GM23338 (cell line): ENCODE results near the gene S100A14. TPM values are rescaled to one million over a fixed set of nuclear protein-coding genes. Genes with fewer than 3 reads are reported as not detected.

Experiments
- ATAC-seq: fragments of 200-7000 bp; cut with Tn5 transposase; 3 replicates; pipeline ENCODE4 v1.9.1; 2020
- DNase-seq: peaks from one replicate; pipeline ENCODE4 v3.0.0-alpha.2; 2015; ENCODE audit warnings: low spot score
- H2AFZ ChIP-seq: fragments of 200-600 bp; sonication (generic); 2 replicates; pipeline ENCODE4 v1.8.0; 2016; ENCODE audit warnings: antibody characterized with exemption, mild to moderate bottlenecking, moderate library complexity
- H3F3A ChIP-seq: fragments of 200-600 bp; sonication (generic); replicated peaks from 2 replicates; pipeline ENCODE4 v1.8.0; 2017; ENCODE audit warnings: antibody characterized with exemption, mixed run types, low read depth
- H3K27ac ChIP-seq: fragments of 200-600 bp; sonication (generic); 2 replicates; pipeline ENCODE4 v1.6.1; 2016; ENCODE audit warnings: low read depth
- H3K27me3 ChIP-seq: fragments of 200-600 bp; sonication (generic); 2 replicates; pipeline ENCODE4 v1.8.0; 2016; ENCODE audit warnings: mild to moderate bottlenecking, mixed run types, moderate library complexity; ENCODE audit not compliant: insufficient read depth
- H3K36me3 ChIP-seq: fragments of 200-600 bp; sonication (generic); 2 replicates; pipeline ENCODE4 v1.8.0; 2016; ENCODE audit warnings: mild to moderate bottlenecking; ENCODE audit not compliant: insufficient read depth
- H3K4me1 ChIP-seq: fragments of 200-600 bp; sonication (generic); 2 replicates; pipeline ENCODE4 v1.8.0; 2016; ENCODE audit warnings: mild to moderate bottlenecking, moderate library complexity; ENCODE audit not compliant: insufficient read depth
- H3K4me2 ChIP-seq: fragments of 200-600 bp; sonication (generic); 2 replicates; pipeline ENCODE4 v1.7.1; 2017; ENCODE audit warnings: mixed run types
- H3K4me3 ChIP-seq: fragments of 200-600 bp; sonication (generic); 2 replicates; pipeline ENCODE4 v1.6.1; 2016; ENCODE audit warnings: mixed run types
- H3K79me2 ChIP-seq: fragments of 200-600 bp; sonication (generic); replicated peaks from 2 replicates; pipeline ENCODE4 v1.8.0; 2017; ENCODE audit warnings: mild to moderate bottlenecking; ENCODE audit not compliant: insufficient read depth
- H3K9me2 ChIP-seq: fragments of 200-600 bp; sonication (generic); 2 replicates; pipeline ENCODE4 v1.8.0; 2017; ENCODE audit not compliant: insufficient read depth
- H4K20me1 ChIP-seq: fragments of 200-600 bp; sonication (generic); replicated peaks from 2 replicates; pipeline ENCODE4 v1.8.0; 2017; ENCODE audit warnings: mild to moderate bottlenecking; ENCODE audit not compliant: insufficient read depth
- H3K27ac Mint-ChIP-seq: 2 replicates; pipeline ENCODE4 v1.8.0; 2020; ENCODE audit warnings: inconsistent platforms, mild to moderate bottlenecking, moderate library complexity, mixed read lengths
- H3K27me3 Mint-ChIP-seq: 3 replicates; pipeline ENCODE4 v1.8.0; 2022; ENCODE audit warnings: low read depth, mild to moderate bottlenecking, moderate library complexity, mixed read lengths, inconsistent platforms; ENCODE audit not compliant: insufficient read depth, poor library complexity
- H3K36me3 Mint-ChIP-seq: 3 replicates; pipeline ENCODE4 v1.8.0; 2021; ENCODE audit warnings: low read depth, mild to moderate bottlenecking, inconsistent platforms, moderate library complexity, mixed read lengths
- H3K4me1 Mint-ChIP-seq: 3 replicates; pipeline ENCODE4 v1.8.0; 2020; ENCODE audit warnings: mild to moderate bottlenecking, inconsistent platforms, mixed read lengths
- H3K4me3 Mint-ChIP-seq: 3 replicates; pipeline ENCODE4 v1.8.0; 2021; ENCODE audit warnings: moderate library complexity, mild to moderate bottlenecking, inconsistent platforms, mixed read lengths
- H3K9me3 Mint-ChIP-seq: 3 replicates; pipeline ENCODE4 v1.8.0; 2020; ENCODE audit warnings: moderate library complexity, mild to moderate bottlenecking, inconsistent platforms, mixed read lengths
- EZH2phosphoT487 ChIP-seq: fragments of 200-600 bp; sonication (generic); IDR thresholded peaks from one replicate; pipeline ENCODE4 v1.8.1; 2018; ENCODE audit warnings: antibody characterized with exemption; ENCODE audit not compliant: unreplicated experiment
- JUNB ChIP-seq: IDR thresholded peaks from one replicate; pipeline ENCODE4 v1.6.1; 2016; ENCODE audit warnings: antibody characterized with exemption; ENCODE audit not compliant: unreplicated experiment
- NANOG ChIP-seq: IDR thresholded peaks from 2 replicates; pipeline ENCODE4 v1.6.1; 2016; ENCODE audit warnings: antibody characterized with exemption, borderline replicate concordance
- STAT1 ChIP-seq: IDR thresholded peaks from one replicate; pipeline ENCODE4 v1.6.1; 2016; ENCODE audit warnings: antibody characterized with exemption; ENCODE audit not compliant: unreplicated experiment
- ZNF331 ChIP-seq: fragments of 250-450 bp; sonication (Bioruptor Pico); IDR thresholded peaks from 2 replicates; pipeline ENCODE4 v1.5.0; 2020; ENCODE audit warnings: low read depth, mild to moderate bottlenecking, moderate library complexity
- polyA plus RNA-seq: library from polyadenylated mRNA; unstranded; fragments of >200 nt; fragmentation: Nextera tagmentation; extraction: Ambion mirVana; gene quantifications from 2 replicates; pipeline ENCODE4 v1.2.1, GENCODE V29; 2016
- total RNA-seq: library from RNA; depleted of rRNA; stranded (reverse); fragments of >200 nt; shearing (Covaris generic); gene quantifications from 2 replicates; pipeline ENCODE4 v1.2.3, GENCODE V29; 2014
- TF ChIP-seq, protein P1 (sequence below): fragments of 250-450 bp; sonication (Bioruptor Pico); IDR thresholded peaks from 2 replicates; pipeline ENCODE4 v1.5.0; 2020; ENCODE audit warnings: mild to moderate bottlenecking, moderate library complexity
- TF ChIP-seq, protein P2 (sequence below): IDR thresholded peaks from 2 replicates; pipeline ENCODE4 v1.6.1; 2016; ENCODE audit warnings: antibody characterized with exemption

Gene S100A14
- total and polyA plus RNA-seq, 2 experiments from 2014 or later, result 0.28 to 0.53 TPM

DNA sequence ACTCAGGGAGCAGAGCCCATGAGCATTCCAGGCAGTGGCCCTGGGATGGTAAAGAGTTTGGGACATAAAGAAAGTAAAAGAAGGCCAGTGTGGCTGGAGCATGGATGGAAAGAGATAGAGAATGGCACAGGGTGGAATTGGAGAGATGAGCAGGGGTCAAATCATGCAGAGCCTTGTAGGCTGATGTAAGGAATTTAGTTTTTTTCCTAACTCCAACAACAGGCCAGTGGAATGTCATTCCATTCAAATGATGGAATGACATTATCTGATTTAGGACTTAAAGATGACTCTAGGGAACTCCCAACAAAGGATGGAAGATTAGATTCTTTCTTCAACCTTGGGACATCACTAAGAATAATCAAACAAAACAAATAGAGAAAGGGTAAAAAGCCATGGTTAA, 37.6 kb downstream of the S100A14 start (continued):
- TF ChIP-seq, protein P1, sequence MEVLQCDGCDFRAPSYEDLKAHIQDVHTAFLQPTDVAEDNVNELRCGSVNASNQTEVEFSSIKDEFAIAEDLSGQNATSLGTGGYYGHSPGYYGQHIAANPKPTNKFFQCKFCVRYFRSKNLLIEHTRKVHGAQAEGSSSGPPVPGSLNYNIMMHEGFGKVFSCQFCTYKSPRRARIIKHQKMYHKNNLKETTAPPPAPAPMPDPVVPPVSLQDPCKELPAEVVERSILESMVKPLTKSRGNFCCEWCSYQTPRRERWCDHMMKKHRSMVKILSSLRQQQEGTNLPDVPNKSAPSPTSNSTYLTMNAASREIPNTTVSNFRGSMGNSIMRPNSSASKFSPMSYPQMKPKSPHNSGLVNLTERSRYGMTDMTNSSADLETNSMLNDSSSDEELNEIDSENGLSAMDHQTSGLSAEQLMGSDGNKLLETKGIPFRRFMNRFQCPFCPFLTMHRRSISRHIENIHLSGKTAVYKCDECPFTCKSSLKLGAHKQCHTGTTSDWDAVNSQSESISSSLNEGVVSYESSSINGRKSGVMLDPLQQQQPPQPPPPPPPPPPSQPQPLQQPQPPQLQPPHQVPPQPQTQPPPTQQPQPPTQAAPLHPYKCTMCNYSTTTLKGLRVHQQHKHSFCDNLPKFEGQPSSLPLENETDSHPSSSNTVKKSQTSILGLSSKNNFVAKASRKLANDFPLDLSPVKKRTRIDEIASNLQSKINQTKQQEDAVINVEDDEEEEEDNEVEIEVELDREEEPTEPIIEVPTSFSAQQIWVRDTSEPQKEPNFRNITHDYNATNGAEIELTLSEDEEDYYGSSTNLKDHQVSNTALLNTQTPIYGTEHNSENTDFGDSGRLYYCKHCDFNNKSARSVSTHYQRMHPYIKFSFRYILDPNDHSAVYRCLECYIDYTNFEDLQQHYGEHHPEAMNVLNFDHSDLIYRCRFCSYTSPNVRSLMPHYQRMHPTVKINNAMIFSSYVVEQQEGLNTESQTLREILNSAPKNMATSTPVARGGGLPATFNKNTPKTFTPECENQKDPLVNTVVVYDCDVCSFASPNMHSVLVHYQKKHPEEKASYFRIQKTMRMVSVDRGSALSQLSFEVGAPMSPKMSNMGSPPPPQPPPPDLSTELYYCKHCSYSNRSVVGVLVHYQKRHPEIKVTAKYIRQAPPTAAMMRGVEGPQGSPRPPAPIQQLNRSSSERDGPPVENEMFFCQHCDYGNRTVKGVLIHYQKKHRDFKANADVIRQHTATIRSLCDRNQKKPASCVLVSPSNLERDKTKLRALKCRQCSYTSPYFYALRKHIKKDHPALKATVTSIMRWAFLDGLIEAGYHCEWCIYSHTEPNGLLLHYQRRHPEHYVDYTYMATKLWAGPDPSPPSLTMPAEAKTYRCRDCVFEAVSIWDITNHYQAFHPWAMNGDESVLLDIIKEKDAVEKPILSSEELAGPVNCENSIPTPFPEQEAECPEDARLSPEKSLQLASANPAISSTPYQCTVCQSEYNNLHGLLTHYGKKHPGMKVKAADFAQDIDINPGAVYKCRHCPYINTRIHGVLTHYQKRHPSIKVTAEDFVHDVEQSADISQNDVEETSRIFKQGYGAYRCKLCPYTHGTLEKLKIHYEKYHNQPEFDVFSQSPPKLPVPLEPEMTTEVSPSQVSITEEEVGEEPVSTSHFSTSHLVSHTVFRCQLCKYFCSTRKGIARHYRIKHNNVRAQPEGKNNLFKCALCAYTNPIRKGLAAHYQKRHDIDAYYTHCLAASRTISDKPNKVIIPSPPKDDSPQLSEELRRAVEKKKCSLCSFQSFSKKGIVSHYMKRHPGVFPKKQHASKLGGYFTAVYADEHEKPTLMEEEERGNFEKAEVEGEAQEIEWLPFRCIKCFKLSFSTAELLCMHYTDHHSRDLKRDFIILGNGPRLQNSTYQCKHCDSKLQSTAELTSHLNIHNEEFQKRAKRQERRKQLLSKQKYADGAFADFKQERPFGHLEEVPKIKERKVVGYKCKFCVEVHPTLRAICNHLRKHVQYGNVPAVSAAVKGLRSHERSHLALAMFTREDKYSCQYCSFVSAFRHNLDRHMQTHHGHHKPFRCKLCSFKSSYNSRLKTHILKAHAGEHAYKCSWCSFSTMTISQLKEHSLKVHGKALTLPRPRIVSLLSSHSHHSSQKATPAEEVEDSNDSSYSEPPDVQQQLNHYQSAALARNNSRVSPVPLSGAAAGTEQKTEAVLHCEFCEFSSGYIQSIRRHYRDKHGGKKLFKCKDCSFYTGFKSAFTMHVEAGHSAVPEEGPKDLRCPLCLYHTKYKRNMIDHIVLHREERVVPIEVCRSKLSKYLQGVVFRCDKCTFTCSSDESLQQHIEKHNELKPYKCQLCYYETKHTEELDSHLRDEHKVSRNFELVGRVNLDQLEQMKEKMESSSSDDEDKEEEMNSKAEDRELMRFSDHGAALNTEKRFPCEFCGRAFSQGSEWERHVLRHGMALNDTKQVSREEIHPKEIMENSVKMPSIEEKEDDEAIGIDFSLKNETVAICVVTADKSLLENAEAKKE, result no peak
- TF ChIP-seq, protein P2, sequence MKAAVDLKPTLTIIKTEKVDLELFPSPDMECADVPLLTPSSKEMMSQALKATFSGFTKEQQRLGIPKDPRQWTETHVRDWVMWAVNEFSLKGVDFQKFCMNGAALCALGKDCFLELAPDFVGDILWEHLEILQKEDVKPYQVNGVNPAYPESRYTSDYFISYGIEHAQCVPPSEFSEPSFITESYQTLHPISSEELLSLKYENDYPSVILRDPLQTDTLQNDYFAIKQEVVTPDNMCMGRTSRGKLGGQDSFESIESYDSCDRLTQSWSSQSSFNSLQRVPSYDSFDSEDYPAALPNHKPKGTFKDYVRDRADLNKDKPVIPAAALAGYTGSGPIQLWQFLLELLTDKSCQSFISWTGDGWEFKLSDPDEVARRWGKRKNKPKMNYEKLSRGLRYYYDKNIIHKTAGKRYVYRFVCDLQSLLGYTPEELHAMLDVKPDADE, result no peak

DNA sequence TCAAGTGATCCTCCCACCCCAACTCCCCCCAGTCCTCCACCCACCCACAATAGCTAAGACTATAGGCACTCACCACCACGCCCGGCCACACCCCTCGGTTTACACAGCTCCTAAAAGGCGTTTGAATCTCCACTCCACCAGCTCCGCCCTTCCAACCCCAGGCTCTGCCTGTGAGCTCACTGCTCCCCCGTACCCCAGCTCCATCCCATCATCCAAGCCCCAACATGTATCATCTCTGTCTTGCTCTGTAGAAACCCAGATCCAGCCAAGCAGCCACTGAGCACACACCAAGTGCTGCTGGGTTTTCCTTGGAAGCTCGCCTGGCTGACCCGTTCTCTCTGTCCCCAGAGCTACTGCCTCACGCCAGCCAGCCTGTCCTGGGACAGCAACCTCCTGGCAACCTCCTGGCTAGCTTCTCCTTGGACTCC, 38.5 kb downstream of the S100A14 start:
- Histone ChIP-seq H3K27me3 (no peaks in the 10 kb centered on the region), H3K79me2 (no peaks in the 10 kb centered on the region), H3K9me2 (no peaks in the 10 kb centered on the region), H3K4me3 (no peak overlapping the region), H3K4me2 (no peak overlapping the region), H3K36me3 (no peaks in the 10 kb centered on the region), H3K4me1 (peaks cover 6% of the 10 kb centered on the region; the same call in 1 of the 2 replicates), H3K27ac (no peak overlapping the region), H3F3A (no peaks in the 10 kb centered on the region), H2AFZ (no peak overlapping the region; the same call in 1 of the 2 replicates), H4K20me1 (no peaks in the 10 kb centered on the region)
- ATAC-seq, result no peak
- H3K27me3 Mint-ChIP-seq, result peaks cover 4% of the 10 kb centered on the region
- peaks cover 13% of the 10 kb centered on the region for H3K4me1 Mint-ChIP-seq
- H3K36me3 Mint-ChIP-seq, result no peaks in the 10 kb centered on the region; the same call in 1 of the 3 replicates
- no peak overlapping the region for H3K27ac Mint-ChIP-seq
- peak; percentile 11 for DNase-seq
- peaks cover 23% of the 10 kb centered on the region; the same call in 2 of the 3 replicates for H3K9me3 Mint-ChIP-seq
- H3K4me3 Mint-ChIP-seq, result no peak overlapping the region
- TF ChIP-seq, protein P2, result no peak
- TF ChIP-seq, protein P1, result no peak
- TF ChIP-seq ZNF331 (no peak), NANOG (no peak), EZH2phosphoT487 (no peak), JUNB (no peak), STAT1 (no peak)
